Prostate gland (tissue), 2 donors: ENCODE measurements around the gene KRTAP10-11.

Source experiments
- POLR2A ChIP-seq: fragments of 450-650 bp; IDR thresholded peaks from one replicate; pipeline ENCODE4 v1.6.1; 2016; ENCODE audit warnings: antibody characterized with exemption, mild to moderate bottlenecking
- TF ChIP-seq, protein P1 (sequence below), 4 experiments: fragments of 200-600 bp in 2 of 4; fragments of 450-650 bp in 2 of 4; sonication (generic) in 2 of 4; IDR thresholded peaks; 1 replicate in 3 of 4; 2 replicates in 1 of 4; pipeline ENCODE4 v1.5.1; 2016 to 2019; ENCODE audit warnings: antibody characterized with exemption in 4 of 4, mild to moderate bottlenecking in 2 of 4, moderate library complexity in 2 of 4

DNA sequence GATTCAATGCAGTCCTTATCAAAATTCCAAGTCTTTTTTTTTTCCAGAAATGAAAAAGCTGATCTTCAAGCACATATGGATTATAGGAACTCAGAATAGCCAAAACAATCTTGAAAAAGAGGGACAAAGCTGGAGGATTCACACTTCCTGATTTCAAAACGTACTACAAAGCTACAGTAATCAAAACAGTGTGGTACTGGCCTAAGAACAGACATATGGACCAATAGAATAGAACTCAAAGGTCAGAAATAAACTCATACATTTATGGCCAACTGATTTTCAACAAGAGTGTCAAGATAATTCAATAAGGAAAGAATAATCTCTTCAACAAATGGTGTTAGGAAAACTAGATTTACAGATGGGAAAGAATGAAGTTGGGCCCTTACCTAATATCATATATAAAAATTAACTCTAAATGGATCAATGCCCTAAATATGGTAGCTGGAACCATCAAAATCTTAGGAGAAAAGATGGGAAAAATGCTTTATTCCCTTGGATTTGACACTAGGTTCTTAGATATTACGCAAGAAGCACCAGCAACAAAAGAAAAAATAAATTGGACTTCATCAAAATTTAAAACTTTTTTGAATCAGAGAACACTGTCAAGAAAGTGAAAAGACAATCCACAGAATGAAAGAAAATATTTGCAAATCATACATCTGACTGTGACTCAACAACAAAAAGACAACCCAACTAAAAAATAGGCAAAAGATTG is 46.7 kb downstream of the KRTAP10-11 start:
- TF ChIP-seq, protein P1, sequence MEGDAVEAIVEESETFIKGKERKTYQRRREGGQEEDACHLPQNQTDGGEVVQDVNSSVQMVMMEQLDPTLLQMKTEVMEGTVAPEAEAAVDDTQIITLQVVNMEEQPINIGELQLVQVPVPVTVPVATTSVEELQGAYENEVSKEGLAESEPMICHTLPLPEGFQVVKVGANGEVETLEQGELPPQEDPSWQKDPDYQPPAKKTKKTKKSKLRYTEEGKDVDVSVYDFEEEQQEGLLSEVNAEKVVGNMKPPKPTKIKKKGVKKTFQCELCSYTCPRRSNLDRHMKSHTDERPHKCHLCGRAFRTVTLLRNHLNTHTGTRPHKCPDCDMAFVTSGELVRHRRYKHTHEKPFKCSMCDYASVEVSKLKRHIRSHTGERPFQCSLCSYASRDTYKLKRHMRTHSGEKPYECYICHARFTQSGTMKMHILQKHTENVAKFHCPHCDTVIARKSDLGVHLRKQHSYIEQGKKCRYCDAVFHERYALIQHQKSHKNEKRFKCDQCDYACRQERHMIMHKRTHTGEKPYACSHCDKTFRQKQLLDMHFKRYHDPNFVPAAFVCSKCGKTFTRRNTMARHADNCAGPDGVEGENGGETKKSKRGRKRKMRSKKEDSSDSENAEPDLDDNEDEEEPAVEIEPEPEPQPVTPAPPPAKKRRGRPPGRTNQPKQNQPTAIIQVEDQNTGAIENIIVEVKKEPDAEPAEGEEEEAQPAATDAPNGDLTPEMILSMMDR (IDR thresholded peaks at IDR 0.05), result no peak
- no peak for TF ChIP-seq POLR2A
